HL-60 (cell line): ENCODE measurements around the gene EXOC6B.

Experiments
- DNase-seq, 2 experiments: peaks; one replicate each; pipeline ENCODE4 v3.0.0-alpha.2; 2010 to 2020; ENCODE audit warnings: low read depth in 1 of 2, low spot score in 1 of 2
- H3K27ac ChIP-seq: fragments of 250-450 bp; sonication (Bioruptor Pico); replicated peaks from 2 replicates; pipeline ENCODE4 v1.5.1; 2020; ENCODE audit warnings: mild to moderate bottlenecking, moderate library complexity
- H3K27me3 ChIP-seq: fragments of 250-450 bp; sonication (Bioruptor Pico); 2 replicates; pipeline ENCODE4 v1.5.1; 2021; ENCODE audit warnings: mild to moderate bottlenecking, moderate library complexity; ENCODE audit not compliant: insufficient read depth, poor library complexity, severe bottlenecking
- H3K4me3 ChIP-seq: replicated peaks from 2 replicates; pipeline ENCODE4 v1.5.1; 2011; ENCODE audit warnings: mild to moderate bottlenecking, control low read depth, low read length; ENCODE audit not compliant: insufficient read depth
- CTCF ChIP-seq: IDR thresholded peaks from one replicate; pipeline ENCODE4 v1.5.1; 2011; ENCODE audit warnings: low read length, control low read depth, inconsistent platforms; ENCODE audit not compliant: insufficient read depth
- GABPA ChIP-seq: IDR thresholded peaks from 2 replicates; pipeline ENCODE4 v1.6.1; 2012; ENCODE audit warnings: low read depth
- POLR2AphosphoS5 ChIP-seq: IDR thresholded peaks from 2 replicates; pipeline ENCODE4 v1.6.1; 2012; ENCODE audit warnings: low read depth
- REST ChIP-seq: IDR thresholded peaks from 2 replicates; pipeline ENCODE4 v1.6.1; 2012; ENCODE audit warnings: low read depth; ENCODE audit not compliant: insufficient replicate concordance
- SPI1 ChIP-seq: IDR thresholded peaks from 2 replicates; pipeline ENCODE4 v1.6.1; 2012; ENCODE audit warnings: low read depth, mild to moderate bottlenecking, borderline replicate concordance

EXOC6B gene

GRCh38 chr2:72770879-72771461, 54.9 kb downstream of the EXOC6B start:
- no peak overlapping the region for H3K4me3 ChIP-seq
- H3K27me3 ChIP-seq: no peaks in the 10 kb centered on the region
- no peak overlapping the region for H3K27ac ChIP-seq
- peak; percentile 40 to 80 for DNase-seq
- TF ChIP-seq GABPA (no peak), CTCF (peak; percentile 49), REST (no peak), SPI1 (no peak), POLR2AphosphoS5 (no peak)

- H3K27ac ChIP-seq: no peak overlapping the region
- no peaks in the 10 kb centered on the region for H3K27me3 ChIP-seq
- H3K4me3 ChIP-seq: no peak overlapping the region
- TF ChIP-seq REST (no peak), CTCF (no peak), GABPA (no peak), POLR2AphosphoS5 (no peak)
- DNase-seq: no peak
Observed at GRCh38 chr2:72765997-72766609, 59.7 kb downstream of the EXOC6B start.

GRCh38 chr2:72762276-72762675, 63.6 kb downstream of the EXOC6B start:
- TF ChIP-seq SPI1: no peak
- no peak for TF ChIP-seq POLR2AphosphoS5
- TF ChIP-seq REST: no peak
- no peak for TF ChIP-seq GABPA
- no peak for TF ChIP-seq CTCF
- Histone ChIP-seq H3K27ac (no peak overlapping the region), H3K27me3 (no peaks in the 10 kb centered on the region), H3K4me3 (no peak overlapping the region)
- no peak for DNase-seq
